ENCODE data around the gene HIF3A.
"Not testable (repeated sequence)": the region's sequence is repeated elsewhere in the genome, so short reads cannot be mapped to it uniquely, and the experiment has no call there.

Gene HIF3A

DNA sequence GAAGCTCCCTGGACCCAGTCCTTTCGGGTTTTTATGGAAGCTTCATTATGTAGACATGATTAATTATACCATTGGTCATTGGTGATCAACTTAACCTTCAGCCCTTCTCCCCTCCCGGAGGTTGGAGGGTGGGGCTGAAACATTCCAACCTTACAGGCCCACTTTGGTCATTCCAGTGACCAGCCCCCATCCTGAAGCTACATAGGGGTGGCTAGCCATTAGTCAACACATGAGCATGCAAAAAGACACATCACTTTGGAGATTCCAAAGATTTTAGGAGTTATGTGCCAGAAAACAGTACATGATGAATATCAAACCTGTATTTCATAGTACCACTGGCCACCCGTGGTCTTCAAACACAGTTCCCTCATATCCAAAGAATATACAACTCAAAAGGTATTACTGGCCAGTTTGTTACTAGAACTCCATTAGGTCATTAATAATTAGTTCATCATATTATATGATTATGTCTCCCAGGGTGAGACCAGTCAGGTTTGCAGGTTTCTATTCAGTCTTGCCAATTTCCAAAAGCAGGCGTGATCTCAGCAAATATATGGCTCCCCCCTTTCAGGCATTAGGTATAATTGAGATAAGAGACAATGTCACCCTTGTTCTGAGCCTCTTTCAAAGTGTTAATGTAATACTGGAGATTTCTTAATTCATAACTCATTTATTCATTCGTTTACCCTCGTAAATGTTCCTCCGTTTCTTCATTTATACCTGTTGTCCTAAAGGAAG is 61.2 kb downstream of the HIF3A start:
- DNase-seq (ENCODE audit: low read depth in 2 of 2), result no peak

DNA sequence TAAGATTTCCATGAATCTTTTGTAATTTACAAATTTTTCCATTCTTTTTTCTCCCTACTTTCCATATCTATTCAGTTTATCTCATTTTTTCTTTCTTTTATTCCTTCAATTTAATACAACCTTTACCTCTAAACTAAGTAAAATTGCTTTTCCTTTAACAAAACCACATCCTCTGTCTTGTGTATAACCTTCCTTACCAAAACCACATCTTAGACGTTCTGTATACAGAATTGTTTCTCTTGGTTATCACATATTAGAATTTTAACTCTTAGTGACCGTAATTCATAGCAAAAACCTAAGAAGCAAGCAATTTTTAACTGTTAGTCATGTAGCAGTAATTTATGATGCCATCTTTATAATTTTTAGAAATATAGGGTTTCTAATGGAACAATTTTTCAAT is 65.1 kb downstream of the HIF3A start:
- DNase-seq (ENCODE audit: low read depth in 2 of 2), result no peak

GRCh38 chr19:46364359-46364758 is 67.5 kb downstream of the HIF3A start:
- DNase-seq (ENCODE audit: low read depth in 2 of 2), result no peak

DNA sequence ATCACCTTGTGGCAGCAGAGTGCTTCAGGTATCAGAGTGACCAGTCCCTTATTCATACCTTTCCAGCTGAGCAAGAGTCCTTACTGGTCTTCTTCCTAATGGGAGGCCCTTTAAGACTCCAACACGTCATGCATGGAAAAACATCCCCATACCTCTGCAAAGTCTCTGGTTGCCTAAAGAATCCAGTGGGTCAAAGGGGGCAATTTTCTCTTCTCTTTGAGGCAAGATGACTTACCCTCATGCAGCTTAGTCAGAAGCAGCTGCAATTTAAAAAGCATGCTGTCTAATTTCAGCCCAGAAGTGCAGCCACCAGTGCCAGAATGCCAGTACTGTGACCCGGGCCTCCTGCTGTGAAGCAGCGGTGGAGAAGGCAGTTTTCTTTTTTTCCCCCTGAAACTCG is 68.7 kb downstream of the HIF3A start:
- no peak for DNase-seq (ENCODE audit: low read depth in 2 of 2)

GRCh38 chr19:46366620-46367292 is 69.9 kb downstream of the HIF3A start:
- DNase-seq (ENCODE audit: low read depth in 2 of 2), result no peak

DNA sequence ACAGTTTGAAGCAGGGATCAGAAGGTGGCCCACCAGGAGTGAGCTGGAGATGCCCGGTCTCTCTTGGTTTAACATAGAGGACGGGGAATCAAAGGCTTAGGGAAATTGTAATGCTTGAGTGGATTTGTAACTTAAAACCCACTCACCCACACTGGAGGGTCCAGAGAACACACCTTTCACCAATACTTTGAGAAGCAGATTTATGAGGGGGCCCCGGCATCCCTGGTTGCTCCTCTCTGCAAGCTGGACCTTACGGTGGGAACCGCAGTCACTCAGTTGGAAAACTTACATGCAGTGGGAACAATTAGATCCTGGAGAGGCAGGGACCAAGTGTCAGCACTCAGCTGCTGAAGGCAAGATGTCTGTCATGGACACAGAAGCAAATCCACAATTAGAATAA is 70.6 kb downstream of the HIF3A start:
- DNase-seq (ENCODE audit: low read depth in 2 of 2), result no peak

GRCh38 chr19:46368116-46368515 is 71.3 kb downstream of the HIF3A start:
- no peak for DNase-seq (ENCODE audit: low read depth in 2 of 2)

GRCh38 chr19:46369817-46370216 is 73.0 kb downstream of the HIF3A start:
- no peak for DNase-seq (ENCODE audit: low read depth in 2 of 2)

DNA sequence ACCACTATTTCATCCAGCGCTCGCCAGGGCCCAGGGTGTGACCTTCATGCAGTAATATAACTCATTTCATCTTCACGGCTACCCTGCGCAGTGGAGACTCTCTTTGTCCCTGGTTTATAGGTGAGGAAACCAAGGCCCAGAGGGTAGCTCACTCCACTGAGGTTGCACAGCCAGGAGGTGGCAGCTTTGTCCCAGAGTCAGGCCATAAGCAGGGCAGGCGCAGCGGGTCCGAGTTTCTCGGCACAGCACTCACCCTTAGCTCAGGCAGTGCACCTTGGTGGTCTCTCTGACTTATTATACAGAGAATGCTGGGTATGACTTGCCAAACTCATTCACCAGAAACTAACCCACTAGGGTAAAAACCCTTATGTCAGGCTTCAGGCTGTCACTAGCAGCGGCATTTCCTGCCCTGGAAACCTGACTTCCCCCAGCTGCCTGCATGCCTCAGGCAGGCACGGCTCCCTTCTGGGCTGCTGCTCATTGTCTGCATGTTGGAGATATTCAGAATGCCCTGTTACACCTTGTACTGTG is 74.6 kb downstream of the HIF3A start:
- DNase-seq (ENCODE audit: low read depth in 2 of 2), result no peak

GRCh38 chr19:46372901-46373490 is 76.2 kb downstream of the HIF3A start:
- DNase-seq (ENCODE audit: low read depth in 2 of 2), result no peak

DNA sequence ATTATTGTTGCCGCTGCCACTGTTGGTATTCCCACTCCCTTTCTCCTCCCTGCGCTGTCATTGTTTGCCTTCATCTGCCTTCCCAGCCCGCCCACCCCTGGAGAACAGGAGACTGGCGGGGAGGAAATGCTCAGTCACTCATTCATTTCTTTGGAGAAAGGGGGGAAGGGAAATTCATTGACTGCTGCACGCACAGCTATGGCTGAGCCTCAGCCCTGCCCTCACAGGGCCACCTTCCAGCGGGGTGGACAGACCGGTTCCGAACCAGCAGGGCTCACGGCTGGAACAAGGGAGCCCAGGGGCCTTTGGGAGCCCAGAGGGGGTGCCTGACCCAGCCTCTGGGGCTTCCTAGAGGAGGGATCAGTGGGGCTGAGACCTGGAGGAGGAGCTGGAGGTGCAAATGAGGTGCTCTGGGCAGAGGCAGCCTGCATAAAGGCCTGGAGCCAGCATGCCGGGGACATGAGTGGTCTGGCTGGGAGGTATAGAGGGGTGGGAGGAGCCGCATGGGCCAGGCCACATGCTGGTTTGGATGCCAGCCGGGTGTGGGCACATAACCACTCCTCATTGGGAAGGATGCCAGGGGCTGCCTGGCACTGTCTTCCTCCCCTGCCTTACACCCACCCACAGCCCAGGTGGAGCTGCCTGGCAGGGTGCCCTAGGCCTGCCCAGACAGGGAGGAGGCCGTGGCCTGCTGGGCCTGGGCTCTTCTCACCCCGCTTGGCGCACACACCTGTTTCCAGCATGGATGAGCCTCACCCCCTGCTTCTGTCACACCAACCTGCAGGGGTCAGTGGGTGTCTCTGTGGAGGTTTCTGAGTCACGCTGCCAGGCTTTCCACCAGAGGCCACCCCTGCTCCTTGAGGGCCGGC is 76.9 kb downstream of the HIF3A start:
- no peak for DNase-seq (ENCODE audit: low read depth in 2 of 2)

- DNase-seq (ENCODE audit: low read depth in 2 of 2), result no peak
Observed at GRCh38 chr19:46374536-46375475, 78.0 kb downstream of the HIF3A start.

DNA sequence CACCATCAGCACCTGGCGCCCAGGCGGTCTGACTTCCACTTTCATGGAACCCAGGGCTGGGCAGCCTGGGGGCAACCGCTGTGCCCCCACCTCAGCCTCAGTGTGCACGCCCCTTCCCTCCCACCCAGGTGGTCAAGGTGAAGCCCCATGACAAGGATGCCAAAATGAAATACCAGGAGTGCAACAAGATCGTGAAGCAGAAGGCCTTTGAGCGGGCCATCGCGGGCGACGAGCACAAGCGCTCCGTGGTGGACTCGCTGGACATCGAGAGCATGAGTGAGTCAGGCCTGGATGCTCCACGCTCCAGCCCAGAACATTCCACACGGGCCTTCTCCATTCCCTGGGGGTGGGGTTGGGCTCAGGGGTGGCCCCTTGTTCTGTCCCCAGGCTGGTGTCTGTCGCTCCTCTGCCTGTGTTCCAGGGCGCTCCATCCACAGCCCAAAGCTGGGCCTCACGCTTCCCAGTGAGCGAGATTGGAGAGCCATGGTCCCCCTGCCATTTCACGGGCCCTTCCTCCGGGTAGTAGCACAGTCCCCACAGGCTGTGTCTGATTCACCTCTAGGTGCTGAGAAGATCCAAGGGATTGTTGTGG is 78.7 kb downstream of the HIF3A start:
- DNase-seq (ENCODE audit: low read depth in 2 of 2), result not testable (repeated sequence)

DNA sequence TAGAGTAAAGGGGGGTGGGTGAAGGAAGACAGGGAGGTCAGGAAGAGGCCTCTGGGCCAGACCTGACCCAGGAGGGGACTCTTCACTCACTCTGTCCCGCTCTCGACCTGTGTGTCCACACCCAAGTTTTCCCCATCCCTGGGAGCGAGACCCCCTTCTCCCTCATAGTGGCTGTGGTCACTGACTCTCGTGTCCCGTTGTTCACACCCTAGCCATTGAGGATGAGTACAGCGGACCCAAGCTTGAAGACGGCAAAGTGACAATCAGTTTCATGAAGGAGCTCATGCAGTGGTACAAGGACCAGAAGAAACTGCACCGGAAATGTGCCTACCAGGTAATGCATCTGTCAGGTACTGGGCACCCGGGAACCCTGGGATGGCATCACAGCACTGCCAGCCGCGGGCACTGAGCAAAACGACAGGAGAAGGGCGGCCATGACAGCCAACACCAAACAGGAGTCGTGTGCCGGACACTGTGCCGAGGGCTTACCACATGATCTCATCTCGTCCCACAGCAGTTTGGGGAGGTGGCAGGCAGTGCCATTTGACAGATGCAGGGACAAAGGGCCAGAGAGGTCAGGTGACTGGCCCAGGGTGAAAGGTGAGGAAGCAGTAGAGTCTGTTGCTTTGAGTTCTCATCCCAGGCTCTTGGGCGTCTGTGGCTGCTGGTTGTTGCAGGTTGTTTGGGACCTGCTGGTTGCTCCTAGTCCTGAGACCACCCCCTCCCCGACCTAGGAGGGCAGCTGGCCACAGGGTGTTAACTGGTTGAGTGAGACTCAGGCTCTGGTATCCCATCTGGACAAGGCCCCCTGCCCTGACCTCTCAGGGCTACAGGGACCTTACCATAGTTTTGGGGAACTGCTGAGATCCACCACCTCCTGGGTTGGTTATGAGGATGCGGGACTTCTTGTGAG is 79.7 kb downstream of the HIF3A start:
- DNase-seq (ENCODE audit: low read depth in 2 of 2), result no peak

- no peak for DNase-seq (ENCODE audit: low read depth in 2 of 2)
Observed at GRCh38 chr19:46378268-46378667, 81.4 kb downstream of the HIF3A start.

GRCh38 chr19:46380690-46381089 is 83.8 kb downstream of the HIF3A start:
- no peak for DNase-seq (ENCODE audit: low read depth in 2 of 2)

DNA sequence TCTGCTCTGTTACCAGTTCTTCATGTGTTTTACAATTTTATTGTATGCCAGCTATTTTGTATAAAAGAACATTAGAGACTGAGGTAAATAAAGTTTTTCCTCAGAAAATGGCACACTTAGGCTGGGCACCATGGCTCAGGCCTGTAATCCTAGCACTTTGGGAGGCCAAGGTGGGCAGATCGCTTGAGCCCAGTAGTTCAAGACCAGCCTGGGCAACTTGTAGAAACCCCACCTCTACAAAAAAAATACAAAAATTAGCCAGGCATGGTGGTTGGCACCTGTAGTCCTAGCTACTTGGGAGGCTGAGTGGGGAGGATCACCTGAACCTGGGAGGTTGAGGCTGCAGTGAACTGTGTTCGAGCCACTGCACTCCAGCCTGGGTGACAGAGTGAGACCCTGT is 84.5 kb downstream of the HIF3A start:
- DNase-seq (ENCODE audit: low read depth in 2 of 2), result no peak

DNA sequence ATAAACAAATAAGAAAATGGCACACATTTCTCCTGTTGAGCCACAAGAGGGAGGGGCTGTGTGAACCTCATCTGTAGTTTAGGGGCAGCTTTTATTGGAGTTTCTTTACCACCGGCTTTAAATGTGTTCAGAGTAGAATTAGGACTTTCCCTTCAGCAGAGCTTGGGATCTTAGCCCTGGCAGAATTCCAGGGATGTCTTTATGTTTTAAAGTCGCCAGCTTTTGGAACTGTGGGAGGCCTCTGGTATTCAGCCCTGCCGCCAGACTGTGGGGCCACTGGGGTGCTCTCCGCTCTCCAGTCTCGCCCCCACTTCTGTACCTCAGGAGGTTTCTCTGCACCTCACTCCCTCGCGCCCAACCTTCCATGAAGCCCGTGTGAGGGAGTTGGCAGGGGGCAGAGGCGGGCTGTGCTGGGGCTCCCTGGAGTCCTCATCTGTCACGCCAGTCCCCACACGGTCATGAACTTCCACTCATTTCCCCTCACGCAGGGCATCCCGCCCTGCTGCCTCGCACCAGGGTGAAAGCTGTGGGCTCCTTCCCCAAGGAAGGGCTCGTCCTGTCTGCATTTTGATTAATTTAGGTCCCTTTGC is 85.0 kb downstream of the HIF3A start:
- DNase-seq (ENCODE audit: low read depth in 2 of 2), result no peak
